Bronchial epithelial cell (primary cell): Measurements from ENCODE around the gene TMEM183A. TPM values are rescaled to one million over a fixed set of nuclear protein-coding genes. Genes with fewer than 3 reads are reported as not detected.

Source experiments
- DNase-seq: peaks from one replicate; pipeline ENCODE4 v3.0.0-alpha.2; 2010; ENCODE audit warnings: low read depth
- FAIRE-seq: peaks from 2 replicates; lab custom pipeline; 2011; peaks lifted over from hg19 to GRCh38; lab: Jason Lieb, UNC
- H3K27me3 ChIP-seq: 2 replicates; pipeline ENCODE4 v1.5.1; 2011; ENCODE audit warnings: low read length; ENCODE audit not compliant: control insufficient read depth, insufficient read depth
- H3K36me3 ChIP-seq: 2 replicates; pipeline ENCODE4 v1.5.1; 2011; ENCODE audit warnings: low read length; ENCODE audit not compliant: control insufficient read depth, insufficient read depth
- H3K4me3 ChIP-seq: 2 replicates; pipeline ENCODE4 v1.5.1; 2011; ENCODE audit warnings: mild to moderate bottlenecking, low read depth, low read length, control low read depth
- total RNA-seq: library from RNA; depleted of rRNA; stranded (reverse); fragments of >200 nt; gene quantifications from 2 replicates; pipeline ENCODE4 v1.2.1, GENCODE V29; 2014
- TF ChIP-seq, protein P1 (sequence below): IDR thresholded peaks from 2 replicates; pipeline ENCODE4 v1.5.1; 2011; ENCODE audit warnings: mild to moderate bottlenecking, moderate library complexity, low read length, control low read depth, inconsistent platforms; ENCODE audit not compliant: insufficient read depth, severe bottlenecking

TMEM183A gene
- total RNA-seq, 1 donor from 2014 or later, result 126 TPM

DNA sequence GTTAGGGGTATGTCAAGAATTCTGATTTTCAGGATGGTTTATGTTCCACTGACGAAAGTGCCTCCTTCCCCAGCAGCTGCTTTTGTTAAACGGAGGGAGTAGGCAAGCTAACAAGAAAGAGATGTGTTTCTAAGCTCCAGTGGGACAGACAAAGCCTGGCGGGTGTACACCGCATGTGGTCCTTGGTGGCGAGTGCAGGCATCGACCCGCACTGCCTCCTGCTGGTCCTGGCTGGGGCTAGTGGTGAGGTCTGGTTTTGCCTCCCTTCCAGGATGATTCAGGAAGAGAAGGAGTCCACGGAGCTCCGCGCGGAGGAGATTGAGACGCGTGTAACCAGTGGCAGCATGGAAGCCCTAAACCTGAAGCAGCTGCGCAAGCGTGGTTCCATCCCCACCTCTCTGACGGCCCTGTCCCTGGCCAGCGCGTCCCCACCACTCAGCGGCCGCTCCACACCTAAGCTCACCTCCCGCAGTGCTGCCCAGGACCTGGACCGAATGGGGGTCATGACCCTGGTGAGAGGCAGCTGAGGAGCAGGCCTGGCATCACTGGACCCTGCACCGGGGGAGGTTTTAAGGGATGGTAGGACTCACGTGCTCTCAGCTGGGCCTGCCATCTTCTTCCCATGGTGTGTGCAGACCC is 48.1 kb downstream of the TMEM183A start:
- peaks cover 11% of the 10 kb centered on the region for H3K36me3 ChIP-seq
- H3K27me3 ChIP-seq, result no peaks in the 10 kb centered on the region
- TF ChIP-seq, protein P1, sequence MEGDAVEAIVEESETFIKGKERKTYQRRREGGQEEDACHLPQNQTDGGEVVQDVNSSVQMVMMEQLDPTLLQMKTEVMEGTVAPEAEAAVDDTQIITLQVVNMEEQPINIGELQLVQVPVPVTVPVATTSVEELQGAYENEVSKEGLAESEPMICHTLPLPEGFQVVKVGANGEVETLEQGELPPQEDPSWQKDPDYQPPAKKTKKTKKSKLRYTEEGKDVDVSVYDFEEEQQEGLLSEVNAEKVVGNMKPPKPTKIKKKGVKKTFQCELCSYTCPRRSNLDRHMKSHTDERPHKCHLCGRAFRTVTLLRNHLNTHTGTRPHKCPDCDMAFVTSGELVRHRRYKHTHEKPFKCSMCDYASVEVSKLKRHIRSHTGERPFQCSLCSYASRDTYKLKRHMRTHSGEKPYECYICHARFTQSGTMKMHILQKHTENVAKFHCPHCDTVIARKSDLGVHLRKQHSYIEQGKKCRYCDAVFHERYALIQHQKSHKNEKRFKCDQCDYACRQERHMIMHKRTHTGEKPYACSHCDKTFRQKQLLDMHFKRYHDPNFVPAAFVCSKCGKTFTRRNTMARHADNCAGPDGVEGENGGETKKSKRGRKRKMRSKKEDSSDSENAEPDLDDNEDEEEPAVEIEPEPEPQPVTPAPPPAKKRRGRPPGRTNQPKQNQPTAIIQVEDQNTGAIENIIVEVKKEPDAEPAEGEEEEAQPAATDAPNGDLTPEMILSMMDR, result no peak
- H3K4me3 ChIP-seq, result no peak overlapping the region
- DNase-seq (no peak), FAIRE-seq (no peak)

DNA sequence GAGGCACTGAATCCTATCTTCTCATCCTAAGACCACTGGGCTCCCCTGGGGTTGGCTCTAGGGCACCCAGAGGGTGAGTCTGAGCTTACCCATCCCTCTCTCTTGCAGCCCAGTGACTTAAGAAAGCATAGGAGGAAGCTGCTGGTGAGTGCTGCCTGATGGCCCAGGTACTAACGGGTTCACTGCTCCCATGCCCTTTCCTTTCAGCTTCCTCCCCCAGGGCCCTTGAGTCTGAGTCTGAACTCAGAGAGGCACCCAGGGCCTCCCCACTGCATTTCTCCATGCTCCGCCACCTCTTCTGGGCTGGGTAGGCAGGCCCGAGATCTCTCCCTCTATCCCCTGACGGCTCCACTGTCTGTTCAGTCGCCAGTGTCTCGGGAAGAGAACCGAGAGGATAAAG is 48.8 kb downstream of the TMEM183A start:
- no peak overlapping the region for H3K4me3 ChIP-seq
- no peaks in the 10 kb centered on the region for H3K27me3 ChIP-seq
- FAIRE-seq, result no peak
- DNase-seq, result no peak
- TF ChIP-seq, protein P1, result no peak
- H3K36me3 ChIP-seq, result peaks cover 11% of the 10 kb centered on the region

DNA sequence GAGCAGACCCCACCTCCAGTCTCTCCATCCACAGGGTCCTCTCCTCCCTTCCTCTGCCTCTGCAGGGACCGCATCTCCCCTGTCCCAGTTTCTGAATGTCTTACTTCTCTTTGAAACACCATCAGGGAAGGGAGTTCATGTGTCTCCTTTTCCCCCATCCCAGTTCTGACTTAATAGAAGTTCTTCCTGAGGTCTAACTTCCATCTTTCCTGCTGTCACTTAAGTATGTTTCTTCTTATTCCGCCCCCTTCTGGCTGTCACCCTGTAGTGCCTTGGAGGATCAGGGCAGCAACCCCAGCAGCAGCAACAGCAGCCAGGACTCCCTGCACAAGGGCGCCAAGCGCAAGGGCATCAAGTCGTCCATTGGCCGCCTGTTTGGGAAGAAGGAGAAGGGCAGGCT is 49.3 kb downstream of the TMEM183A start:
- Histone ChIP-seq H3K27me3 (no peaks in the 10 kb centered on the region), H3K36me3 (peaks cover 11% of the 10 kb centered on the region), H3K4me3 (no peak overlapping the region)
- FAIRE-seq, result no peak
- TF ChIP-seq, protein P1, result peak; percentile 2
- DNase-seq, result no peak

DNA sequence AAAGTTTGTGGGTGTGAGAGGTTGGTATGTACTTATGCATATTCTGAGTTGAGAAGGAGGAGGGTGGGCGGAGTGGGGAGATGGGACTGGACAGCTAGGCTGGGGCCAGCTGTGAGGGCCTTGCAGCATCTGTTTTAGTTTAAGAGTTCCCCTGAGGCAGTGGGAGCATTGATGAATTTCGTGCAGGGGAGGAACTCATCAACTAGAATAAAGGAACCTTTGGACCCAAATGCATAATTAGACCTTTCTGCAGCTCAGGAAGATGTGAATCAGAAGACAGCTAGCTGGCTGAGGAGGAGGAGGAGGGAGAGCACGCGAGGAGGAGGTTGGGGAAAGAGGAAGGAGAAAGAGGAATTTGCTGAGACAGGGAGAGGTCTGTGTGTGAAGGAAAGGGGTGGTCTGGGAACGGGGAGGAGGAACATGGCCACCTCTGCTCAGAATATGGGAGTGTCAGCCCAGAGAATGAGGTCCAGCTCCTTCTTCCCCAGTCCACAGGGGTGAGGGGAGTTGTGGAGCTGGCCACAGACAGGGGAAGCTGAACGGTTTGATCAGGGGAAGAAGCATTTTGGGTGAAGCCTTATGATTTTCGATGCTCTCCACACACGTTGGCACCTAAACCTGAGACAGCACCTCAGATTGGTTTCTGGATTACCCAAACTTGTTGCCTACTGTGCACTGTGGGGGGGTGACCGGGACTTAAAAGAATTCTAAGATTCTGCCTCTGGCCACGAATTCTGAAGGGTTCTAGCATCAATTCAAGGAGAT is 50.9 kb downstream of the TMEM183A start:
- Histone ChIP-seq H3K27me3 (no peaks in the 10 kb centered on the region), H3K36me3 (peaks cover 11% of the 10 kb centered on the region), H3K4me3 (no peak overlapping the region)
- no peak for FAIRE-seq
- DNase-seq, result no peak
- TF ChIP-seq, protein P1, result no peak

DNA sequence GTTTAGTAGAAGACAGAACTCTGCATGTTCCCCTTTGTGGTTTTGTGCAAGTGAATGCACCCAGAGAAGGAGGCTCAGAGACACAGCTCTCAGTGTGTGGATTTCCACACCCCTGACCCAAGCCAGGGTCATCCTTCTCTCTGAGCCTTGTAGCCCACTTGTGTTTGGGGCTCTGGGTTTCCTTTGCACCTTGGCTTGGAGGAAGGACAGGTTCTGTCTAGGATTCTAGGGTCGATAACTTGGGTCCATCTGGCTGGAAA is 51.4 kb downstream of the TMEM183A start:
- FAIRE-seq (no peak), DNase-seq (no peak)
- H3K4me3 ChIP-seq, result no peak overlapping the region
- H3K27me3 ChIP-seq, result no peaks in the 10 kb centered on the region
- peaks cover 9% of the 10 kb centered on the region for H3K36me3 ChIP-seq
- TF ChIP-seq, protein P1, result no peak
